Measurements from ENCODE around the gene RNF181.

DNA sequence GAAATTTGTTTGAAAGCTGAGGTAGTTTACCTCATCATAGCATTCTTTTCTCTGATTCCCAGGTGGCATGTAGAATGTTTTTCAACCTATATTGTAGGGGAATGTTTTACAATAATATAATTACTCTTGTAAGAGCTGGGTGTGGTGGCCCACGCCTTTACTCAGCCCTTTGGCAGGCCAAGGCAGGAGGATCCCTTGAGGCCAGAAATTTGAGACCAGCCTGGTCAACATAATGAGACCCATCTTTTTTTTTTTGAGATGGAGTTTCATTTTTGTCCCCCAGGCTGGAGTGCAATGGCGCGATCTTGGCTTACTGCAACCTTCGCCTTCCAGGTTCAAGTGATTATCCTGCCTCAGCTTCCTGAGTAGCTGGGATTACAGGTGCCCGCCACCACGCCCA, 24.1 kb downstream of the RNF181 start:
- TF ChIP-seq ESRRA (IDR thresholded peaks at IDR 0.05; ENCODE audit: borderline replicate concordance, low read length) (no peak), TP53 (CRISPR knock-in tag; IDR thresholded peaks at IDR 0.05) (no peak), RAD21 (conservative IDR thresholded peaks at IDR 0.05 in 1 of 2, IDR thresholded peaks at IDR 0.05 in 1 of 2) (no peak)
- TF ChIP-seq, protein P1, sequence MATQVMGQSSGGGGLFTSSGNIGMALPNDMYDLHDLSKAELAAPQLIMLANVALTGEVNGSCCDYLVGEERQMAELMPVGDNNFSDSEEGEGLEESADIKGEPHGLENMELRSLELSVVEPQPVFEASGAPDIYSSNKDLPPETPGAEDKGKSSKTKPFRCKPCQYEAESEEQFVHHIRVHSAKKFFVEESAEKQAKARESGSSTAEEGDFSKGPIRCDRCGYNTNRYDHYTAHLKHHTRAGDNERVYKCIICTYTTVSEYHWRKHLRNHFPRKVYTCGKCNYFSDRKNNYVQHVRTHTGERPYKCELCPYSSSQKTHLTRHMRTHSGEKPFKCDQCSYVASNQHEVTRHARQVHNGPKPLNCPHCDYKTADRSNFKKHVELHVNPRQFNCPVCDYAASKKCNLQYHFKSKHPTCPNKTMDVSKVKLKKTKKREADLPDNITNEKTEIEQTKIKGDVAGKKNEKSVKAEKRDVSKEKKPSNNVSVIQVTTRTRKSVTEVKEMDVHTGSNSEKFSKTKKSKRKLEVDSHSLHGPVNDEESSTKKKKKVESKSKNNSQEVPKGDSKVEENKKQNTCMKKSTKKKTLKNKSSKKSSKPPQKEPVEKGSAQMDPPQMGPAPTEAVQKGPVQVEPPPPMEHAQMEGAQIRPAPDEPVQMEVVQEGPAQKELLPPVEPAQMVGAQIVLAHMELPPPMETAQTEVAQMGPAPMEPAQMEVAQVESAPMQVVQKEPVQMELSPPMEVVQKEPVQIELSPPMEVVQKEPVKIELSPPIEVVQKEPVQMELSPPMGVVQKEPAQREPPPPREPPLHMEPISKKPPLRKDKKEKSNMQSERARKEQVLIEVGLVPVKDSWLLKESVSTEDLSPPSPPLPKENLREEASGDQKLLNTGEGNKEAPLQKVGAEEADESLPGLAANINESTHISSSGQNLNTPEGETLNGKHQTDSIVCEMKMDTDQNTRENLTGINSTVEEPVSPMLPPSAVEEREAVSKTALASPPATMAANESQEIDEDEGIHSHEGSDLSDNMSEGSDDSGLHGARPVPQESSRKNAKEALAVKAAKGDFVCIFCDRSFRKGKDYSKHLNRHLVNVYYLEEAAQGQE (IDR thresholded peaks at IDR 0.05), result no peak
- TF ChIP-seq, protein P2, sequence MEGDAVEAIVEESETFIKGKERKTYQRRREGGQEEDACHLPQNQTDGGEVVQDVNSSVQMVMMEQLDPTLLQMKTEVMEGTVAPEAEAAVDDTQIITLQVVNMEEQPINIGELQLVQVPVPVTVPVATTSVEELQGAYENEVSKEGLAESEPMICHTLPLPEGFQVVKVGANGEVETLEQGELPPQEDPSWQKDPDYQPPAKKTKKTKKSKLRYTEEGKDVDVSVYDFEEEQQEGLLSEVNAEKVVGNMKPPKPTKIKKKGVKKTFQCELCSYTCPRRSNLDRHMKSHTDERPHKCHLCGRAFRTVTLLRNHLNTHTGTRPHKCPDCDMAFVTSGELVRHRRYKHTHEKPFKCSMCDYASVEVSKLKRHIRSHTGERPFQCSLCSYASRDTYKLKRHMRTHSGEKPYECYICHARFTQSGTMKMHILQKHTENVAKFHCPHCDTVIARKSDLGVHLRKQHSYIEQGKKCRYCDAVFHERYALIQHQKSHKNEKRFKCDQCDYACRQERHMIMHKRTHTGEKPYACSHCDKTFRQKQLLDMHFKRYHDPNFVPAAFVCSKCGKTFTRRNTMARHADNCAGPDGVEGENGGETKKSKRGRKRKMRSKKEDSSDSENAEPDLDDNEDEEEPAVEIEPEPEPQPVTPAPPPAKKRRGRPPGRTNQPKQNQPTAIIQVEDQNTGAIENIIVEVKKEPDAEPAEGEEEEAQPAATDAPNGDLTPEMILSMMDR (IDR thresholded peaks at IDR 0.05), result no peak
